HFF-Myc (cell line): Measurements from ENCODE around the gene MYH7.
"Not testable (repeated sequence)": the region's sequence is repeated elsewhere in the genome, so short reads cannot be mapped to it uniquely, and the experiment has no call there.

Source experiments
- DNase-seq: peaks from one replicate; pipeline ENCODE4 v3.0.0-alpha.2; 2011; ENCODE audit warnings: low read depth; ENCODE audit errors: extremely low read depth
- H3K4me3 ChIP-seq: replicated peaks from 2 replicates; pipeline ENCODE4 v1.5.1; 2011; ENCODE audit warnings: low read depth, mild to moderate bottlenecking, control low read depth, low read length
- TF ChIP-seq, protein P1 (sequence below): IDR thresholded peaks from 2 replicates; pipeline ENCODE4 v1.5.1; 2012; ENCODE audit warnings: mild to moderate bottlenecking, low read depth, low read length, control low read depth; ENCODE audit errors: missing control alignments

MYH7 gene

DNA sequence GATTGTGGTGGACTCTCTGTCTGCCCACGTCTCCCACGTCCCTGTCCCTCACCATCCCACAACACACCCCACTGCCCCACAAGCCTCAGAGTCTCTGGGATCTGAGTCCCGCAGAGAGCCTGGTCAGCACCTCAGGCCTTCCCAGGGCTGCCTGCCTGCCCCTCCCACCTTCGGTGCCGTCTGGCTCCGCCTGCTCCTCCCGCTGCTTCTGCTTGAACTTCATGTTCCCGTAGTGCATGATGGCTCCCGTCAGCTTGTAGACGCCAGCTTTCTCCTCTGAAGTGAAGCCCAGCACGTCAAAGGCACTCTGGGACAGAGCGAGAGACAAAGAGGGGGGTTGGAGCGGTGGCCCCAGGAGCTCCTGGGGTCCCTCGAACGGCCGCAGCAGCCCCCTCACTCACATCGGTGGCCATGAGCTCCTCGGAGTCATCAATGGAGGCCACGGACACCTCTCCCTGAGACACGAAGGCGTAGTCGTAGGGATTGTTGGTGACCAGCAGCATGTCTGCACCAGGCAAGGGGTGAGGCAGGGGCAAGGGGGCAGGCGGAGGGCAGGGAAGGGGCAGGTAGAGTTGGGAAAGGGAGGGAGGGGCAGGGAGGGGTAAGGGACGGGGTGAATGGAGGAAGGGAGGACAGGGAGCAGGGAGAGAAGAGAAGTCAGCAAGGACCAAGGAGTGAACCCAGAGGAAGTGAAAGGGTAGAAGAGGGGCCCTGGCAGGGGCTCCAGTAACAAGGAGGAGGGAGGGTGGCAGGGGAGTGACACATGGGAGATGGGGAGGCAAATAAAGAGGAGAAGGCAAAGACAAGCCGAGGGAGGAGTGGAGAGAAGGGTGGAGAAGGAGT, 32.9 kb downstream of the MYH7 start:
- H3K4me3 ChIP-seq: no peak overlapping the region
- no peak for DNase-seq
- TF ChIP-seq, protein P1, sequence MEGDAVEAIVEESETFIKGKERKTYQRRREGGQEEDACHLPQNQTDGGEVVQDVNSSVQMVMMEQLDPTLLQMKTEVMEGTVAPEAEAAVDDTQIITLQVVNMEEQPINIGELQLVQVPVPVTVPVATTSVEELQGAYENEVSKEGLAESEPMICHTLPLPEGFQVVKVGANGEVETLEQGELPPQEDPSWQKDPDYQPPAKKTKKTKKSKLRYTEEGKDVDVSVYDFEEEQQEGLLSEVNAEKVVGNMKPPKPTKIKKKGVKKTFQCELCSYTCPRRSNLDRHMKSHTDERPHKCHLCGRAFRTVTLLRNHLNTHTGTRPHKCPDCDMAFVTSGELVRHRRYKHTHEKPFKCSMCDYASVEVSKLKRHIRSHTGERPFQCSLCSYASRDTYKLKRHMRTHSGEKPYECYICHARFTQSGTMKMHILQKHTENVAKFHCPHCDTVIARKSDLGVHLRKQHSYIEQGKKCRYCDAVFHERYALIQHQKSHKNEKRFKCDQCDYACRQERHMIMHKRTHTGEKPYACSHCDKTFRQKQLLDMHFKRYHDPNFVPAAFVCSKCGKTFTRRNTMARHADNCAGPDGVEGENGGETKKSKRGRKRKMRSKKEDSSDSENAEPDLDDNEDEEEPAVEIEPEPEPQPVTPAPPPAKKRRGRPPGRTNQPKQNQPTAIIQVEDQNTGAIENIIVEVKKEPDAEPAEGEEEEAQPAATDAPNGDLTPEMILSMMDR: no peak

- no peak overlapping the region for H3K4me3 ChIP-seq
- no peak for DNase-seq
- TF ChIP-seq, protein P1: no peak
Measured at GRCh38 chr14:23401291-23401690, 34.2 kb downstream of the MYH7 start.

- not testable (repeated sequence) for H3K4me3 ChIP-seq
Measured at GRCh38 chr14:23400496-23401149, 34.8 kb downstream of the MYH7 start.

DNA sequence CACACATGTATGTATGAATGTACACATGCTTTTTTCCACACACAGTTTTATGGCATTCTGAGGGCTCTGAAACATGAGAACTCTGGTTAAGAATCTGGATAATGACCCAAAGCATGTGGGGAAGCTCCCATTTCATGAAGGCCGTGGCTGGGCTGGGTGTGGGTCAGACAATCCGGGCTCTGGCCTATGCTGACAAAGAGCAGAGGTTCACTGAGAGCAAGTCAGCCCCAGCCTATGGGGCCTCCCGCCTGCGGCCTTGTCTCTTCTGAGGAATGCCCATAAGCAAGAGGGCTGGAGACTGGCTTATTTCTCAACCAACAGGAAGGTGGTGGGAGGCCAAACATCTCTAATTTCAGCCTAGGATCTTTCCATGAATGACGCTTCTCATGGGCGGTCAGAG, 35.9 kb downstream of the MYH7 start:
- TF ChIP-seq, protein P1: no peak

More at GRCh38 chr14:23400496-23401149, 34.8 kb downstream of the MYH7 start:
- DNase-seq: not testable (repeated sequence)

DNA sequence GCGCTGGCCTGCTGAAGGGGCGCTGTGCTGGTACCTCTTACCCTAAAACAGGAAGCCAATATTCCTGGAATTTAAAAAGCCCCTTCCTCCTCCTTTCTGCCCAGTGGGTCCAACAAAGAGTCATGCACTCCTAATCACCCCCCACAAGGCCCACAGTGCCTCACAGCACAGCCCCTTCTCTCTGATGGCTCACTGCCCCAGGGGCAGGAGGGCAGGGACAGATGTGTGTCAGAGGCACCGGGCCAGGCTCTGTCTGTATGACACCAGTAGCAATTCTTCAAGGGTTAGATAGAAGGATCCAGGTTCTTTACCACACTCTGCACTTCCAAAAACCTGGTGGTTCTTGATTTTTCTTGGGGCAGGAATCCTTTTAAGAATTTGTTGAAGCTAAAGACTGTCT, 36.3 kb downstream of the MYH7 start:
- DNase-seq: no peak
- TF ChIP-seq, protein P1: no peak
- no peak overlapping the region for H3K4me3 ChIP-seq

More for the DNA sequence above, 35.9 kb downstream of the MYH7 start:
- no peak overlapping the region for H3K4me3 ChIP-seq
- no peak for DNase-seq

GRCh38 chr14:23398348-23398747, 37.1 kb downstream of the MYH7 start:
- no peak overlapping the region for H3K4me3 ChIP-seq
- no peak for DNase-seq
- TF ChIP-seq, protein P1: no peak

GRCh38 chr14:23396781-23397407, 38.6 kb downstream of the MYH7 start:
- DNase-seq: no peak
- no peak overlapping the region for H3K4me3 ChIP-seq
- TF ChIP-seq, protein P1: no peak
